Measurements from ENCODE around the gene PGM2. TPM values are rescaled to one million over a fixed set of nuclear protein-coding genes. Genes with fewer than 3 reads are reported as not detected.

Gene PGM2
- total and polyA plus RNA-seq, 4 donors: 4.0 to 11.9 (median 7.9) TPM

DNA sequence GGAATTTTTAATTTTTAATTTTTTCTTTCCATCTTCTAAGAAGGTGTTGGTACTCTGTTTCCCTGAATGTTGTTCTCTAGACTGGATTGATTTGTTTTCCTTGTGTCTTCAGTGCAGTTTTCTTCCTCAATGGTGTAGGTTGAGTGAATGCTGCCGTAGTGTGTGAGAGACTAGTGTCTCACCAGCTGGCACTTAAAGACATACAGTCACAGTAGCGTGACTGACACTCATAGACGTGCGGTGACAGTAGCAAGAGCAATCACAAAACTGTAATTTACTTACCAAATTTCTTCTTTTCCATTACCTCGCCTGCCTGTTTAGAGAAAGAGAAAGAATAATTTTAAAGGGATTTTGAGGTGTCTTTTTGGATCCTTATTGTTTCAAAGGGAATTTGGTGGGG, 21.4 kb upstream of the PGM2 start:
- H3K4me3 ChIP-seq (ENCODE audit: low read depth in 1 of 3, low read length in 3 of 3): no peak overlapping the region
- DNase-seq (ENCODE audit: low spot score): no peak
- H3K9ac ChIP-seq (ENCODE audit: low read depth in 1 of 2, low read length in 2 of 2): no peak overlapping the region
- 97% methylated on average over 5 of the region's 5 CpGs for WGBS
- H3K27me3 ChIP-seq (ENCODE audit: control insufficient read depth in 4 of 4, insufficient read depth in 4 of 4, low read length in 3 of 4): no peaks in the 10 kb centered on the region
- H3K9me3 ChIP-seq (ENCODE audit: control insufficient read depth in 4 of 4, low read length in 3 of 4): no peaks in the 10 kb centered on the region
- H3K27ac ChIP-seq (ENCODE audit: low read depth in 1 of 2, low read length in 2 of 2): no peak overlapping the region
- no peak for TF ChIP-seq RAD21 (IDR thresholded peaks at IDR 0.05)
- TF ChIP-seq FOXA2 (IDR thresholded peaks at IDR 0.05): no peak
- no peak for TF ChIP-seq YY1 (IDR thresholded peaks at IDR 0.05)
- H3K4me1 ChIP-seq (ENCODE audit: control insufficient read depth in 4 of 4, insufficient read depth in 4 of 4, low read length in 3 of 4): no peaks in the 10 kb centered on the region
- no peaks in the 10 kb centered on the region for H3K36me3 ChIP-seq (ENCODE audit: control insufficient read depth in 4 of 4, insufficient read depth in 3 of 4, low read depth in 1 of 4, low read length in 3 of 4)

DNA sequence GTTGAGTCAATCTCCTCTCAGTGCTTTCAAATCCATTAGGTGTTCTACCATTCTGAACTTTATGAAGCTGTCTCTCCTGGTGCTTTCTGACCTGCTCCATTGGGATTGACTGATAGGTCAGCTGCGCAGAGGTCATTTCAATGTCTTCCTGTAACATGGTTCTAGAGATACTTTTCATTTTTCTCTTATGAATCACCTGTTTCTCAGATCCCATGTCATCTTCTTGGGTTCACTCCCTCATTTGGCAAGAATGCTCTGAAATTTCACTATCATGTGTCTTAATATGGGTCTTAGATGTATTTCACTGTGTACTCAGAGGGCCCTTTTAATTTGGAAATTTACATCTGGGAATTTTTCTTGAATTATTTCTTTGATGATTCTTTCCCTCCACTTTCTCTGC, 13.8 kb upstream of the PGM2 start:
- Histone ChIP-seq H3K9me3 (ENCODE audit: control insufficient read depth in 4 of 4, low read length in 3 of 4) (no peaks in the 10 kb centered on the region), H3K4me3 (ENCODE audit: low read depth in 1 of 3, low read length in 3 of 3) (no peak overlapping the region), H3K27me3 (ENCODE audit: control insufficient read depth in 4 of 4, insufficient read depth in 4 of 4, low read length in 3 of 4) (no peaks in the 10 kb centered on the region), H3K27ac (ENCODE audit: low read depth in 1 of 2, low read length in 2 of 2) (no peak overlapping the region), H3K4me1 (ENCODE audit: control insufficient read depth in 4 of 4, insufficient read depth in 4 of 4, low read length in 3 of 4) (peaks cover 1 to 6% (median 4%) of the 10 kb centered on the region in 4 donors), H3K36me3 (ENCODE audit: control insufficient read depth in 4 of 4, insufficient read depth in 3 of 4, low read depth in 1 of 4, low read length in 3 of 4) (no peaks in the 10 kb centered on the region), H3K9ac (ENCODE audit: low read depth in 1 of 2, low read length in 2 of 2) (no peak overlapping the region)
- no peak for TF ChIP-seq EGR1 (IDR thresholded peaks at IDR 0.05; ENCODE audit: low read depth in 2 of 2)
- no peak for TF ChIP-seq FOXA2 (IDR thresholded peaks at IDR 0.05)
- TF ChIP-seq, protein P1, sequence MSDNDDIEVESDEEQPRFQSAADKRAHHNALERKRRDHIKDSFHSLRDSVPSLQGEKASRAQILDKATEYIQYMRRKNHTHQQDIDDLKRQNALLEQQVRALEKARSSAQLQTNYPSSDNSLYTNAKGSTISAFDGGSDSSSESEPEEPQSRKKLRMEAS (IDR thresholded peaks at IDR 0.05): no peak
- TF ChIP-seq HNF4A (conservative IDR thresholded peaks at IDR 0.05): no peak
- TF ChIP-seq, protein P2, sequence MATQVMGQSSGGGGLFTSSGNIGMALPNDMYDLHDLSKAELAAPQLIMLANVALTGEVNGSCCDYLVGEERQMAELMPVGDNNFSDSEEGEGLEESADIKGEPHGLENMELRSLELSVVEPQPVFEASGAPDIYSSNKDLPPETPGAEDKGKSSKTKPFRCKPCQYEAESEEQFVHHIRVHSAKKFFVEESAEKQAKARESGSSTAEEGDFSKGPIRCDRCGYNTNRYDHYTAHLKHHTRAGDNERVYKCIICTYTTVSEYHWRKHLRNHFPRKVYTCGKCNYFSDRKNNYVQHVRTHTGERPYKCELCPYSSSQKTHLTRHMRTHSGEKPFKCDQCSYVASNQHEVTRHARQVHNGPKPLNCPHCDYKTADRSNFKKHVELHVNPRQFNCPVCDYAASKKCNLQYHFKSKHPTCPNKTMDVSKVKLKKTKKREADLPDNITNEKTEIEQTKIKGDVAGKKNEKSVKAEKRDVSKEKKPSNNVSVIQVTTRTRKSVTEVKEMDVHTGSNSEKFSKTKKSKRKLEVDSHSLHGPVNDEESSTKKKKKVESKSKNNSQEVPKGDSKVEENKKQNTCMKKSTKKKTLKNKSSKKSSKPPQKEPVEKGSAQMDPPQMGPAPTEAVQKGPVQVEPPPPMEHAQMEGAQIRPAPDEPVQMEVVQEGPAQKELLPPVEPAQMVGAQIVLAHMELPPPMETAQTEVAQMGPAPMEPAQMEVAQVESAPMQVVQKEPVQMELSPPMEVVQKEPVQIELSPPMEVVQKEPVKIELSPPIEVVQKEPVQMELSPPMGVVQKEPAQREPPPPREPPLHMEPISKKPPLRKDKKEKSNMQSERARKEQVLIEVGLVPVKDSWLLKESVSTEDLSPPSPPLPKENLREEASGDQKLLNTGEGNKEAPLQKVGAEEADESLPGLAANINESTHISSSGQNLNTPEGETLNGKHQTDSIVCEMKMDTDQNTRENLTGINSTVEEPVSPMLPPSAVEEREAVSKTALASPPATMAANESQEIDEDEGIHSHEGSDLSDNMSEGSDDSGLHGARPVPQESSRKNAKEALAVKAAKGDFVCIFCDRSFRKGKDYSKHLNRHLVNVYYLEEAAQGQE (IDR thresholded peaks at IDR 0.05): no peak
- no peak for TF ChIP-seq YY1 (IDR thresholded peaks at IDR 0.05)
- TF ChIP-seq TAF1 (conservative IDR thresholded peaks at IDR 0.05): no peak
- no peak for TF ChIP-seq SP1 (IDR thresholded peaks at IDR 0.05)
- TF ChIP-seq HNF4G (IDR thresholded peaks at IDR 0.05): no peak
- no peak for TF ChIP-seq FOXA1 (IDR thresholded peaks at IDR 0.05)
- TF ChIP-seq GABPA (IDR thresholded peaks at IDR 0.05 in 1 of 2, conservative IDR thresholded peaks at IDR 0.05 in 1 of 2): no peak
- no peak for TF ChIP-seq JUND (IDR thresholded peaks at IDR 0.05)
- TF ChIP-seq, protein P3, sequence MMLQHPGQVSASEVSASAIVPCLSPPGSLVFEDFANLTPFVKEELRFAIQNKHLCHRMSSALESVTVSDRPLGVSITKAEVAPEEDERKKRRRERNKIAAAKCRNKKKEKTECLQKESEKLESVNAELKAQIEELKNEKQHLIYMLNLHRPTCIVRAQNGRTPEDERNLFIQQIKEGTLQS (IDR thresholded peaks at IDR 0.05): no peak
- TF ChIP-seq RXRA (IDR thresholded peaks at IDR 0.05): no peak
- no peak for TF ChIP-seq NR2F2 (IDR thresholded peaks at IDR 0.05)
- TF ChIP-seq RAD21 (IDR thresholded peaks at IDR 0.05): no peak
- 99% methylated on average over 1 of the region's 1 CpG for WGBS
- no peak for DNase-seq (ENCODE audit: low spot score)

DNA sequence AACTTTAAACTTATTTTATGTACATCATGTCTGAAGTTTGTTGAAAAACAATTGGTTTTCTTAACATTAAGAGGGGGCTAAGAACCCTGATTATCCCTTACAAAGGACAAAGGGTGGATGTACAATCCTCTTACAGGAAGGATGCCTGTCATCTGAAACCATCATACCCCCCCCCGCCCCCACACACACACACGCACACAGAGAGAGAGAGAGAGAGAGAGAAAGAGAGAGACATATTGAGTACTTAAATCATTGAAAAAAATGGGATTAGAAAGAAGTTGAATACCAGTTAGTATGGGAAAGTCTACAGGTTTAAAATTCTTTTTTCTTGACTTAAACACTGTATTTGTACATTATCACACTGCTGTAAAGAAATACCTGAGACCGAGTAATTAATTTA, 10.9 kb upstream of the PGM2 start:
- TF ChIP-seq TAF1 (conservative IDR thresholded peaks at IDR 0.05) (no peak), FOXA2 (IDR thresholded peaks at IDR 0.05) (no peak)
- TF ChIP-seq, protein P2 (IDR thresholded peaks at IDR 0.05): no peak
- H3K9ac ChIP-seq (ENCODE audit: low read depth in 1 of 2, low read length in 2 of 2): no peak overlapping the region
- no peak overlapping the region for H3K4me3 ChIP-seq (ENCODE audit: low read depth in 1 of 3, low read length in 3 of 3)
- H3K27me3 ChIP-seq (ENCODE audit: control insufficient read depth in 4 of 4, insufficient read depth in 4 of 4, low read length in 3 of 4): no peaks in the 10 kb centered on the region
- WGBS: 71% methylated on average over 3 of the region's 3 CpGs
- H3K36me3 ChIP-seq (ENCODE audit: control insufficient read depth in 4 of 4, insufficient read depth in 3 of 4, low read depth in 1 of 4, low read length in 3 of 4): no peaks in the 10 kb centered on the region
- H3K9me3 ChIP-seq (ENCODE audit: control insufficient read depth in 4 of 4, low read length in 3 of 4): no peaks in the 10 kb centered on the region
- H3K4me1 ChIP-seq (ENCODE audit: control insufficient read depth in 4 of 4, insufficient read depth in 4 of 4, low read length in 3 of 4): peaks cover 1 to 19% (median 16%) of the 10 kb centered on the region in 4 donors
- no peak overlapping the region for H3K27ac ChIP-seq (ENCODE audit: low read depth in 1 of 2, low read length in 2 of 2)
- no peak for DNase-seq (ENCODE audit: low spot score)

Data from liver (tissue), 9 donors.